K562 (cell line): ENCODE measurements around the gene PAX5.

Experiments used
- CTCF ChIP-seq, 3 experiments: IDR thresholded peaks in 2 of 3; conservative IDR thresholded peaks in 1 of 3; 2 replicates each; pipeline ENCODE4 v1.5.1; 2011 to 2012; ENCODE audit warnings: low read length in 3 of 3, mild to moderate bottlenecking in 3 of 3, control low read depth in 2 of 3, improper control_type of control experiment in 1 of 3, inconsistent platforms in 1 of 3, low read depth in 1 of 3, mixed read lengths in 1 of 3, moderate library complexity in 1 of 3; ENCODE audit not compliant: insufficient read depth in 2 of 3
- RAD21 ChIP-seq, 2 experiments: fragments of 250-450 bp in 1 of 2; fragments of 450-650 bp in 1 of 2; sonication (Bioruptor Pico) in 1 of 2; formaldehyde crosslinking in 1 of 2; IDR thresholded peaks in 1 of 2; conservative IDR thresholded peaks in 1 of 2; 2 replicates each; pipeline versions ENCODE4 v1.4.0 to v1.8.0; 2020 to 2022; ENCODE audit warnings: mild to moderate bottlenecking in 2 of 2, moderate library complexity in 1 of 2
- SRSF1 ChIP-seq: fragments of 200-400 bp; formaldehyde crosslinking; IDR thresholded peaks from 2 replicates; pipeline ENCODE4 v1.6.1; 2017; ENCODE audit warnings: mild to moderate bottlenecking, low read depth, low read length, moderate library complexity
- YY1 ChIP-seq, 3 experiments: IDR thresholded peaks; 2 replicates each; pipeline ENCODE4 v1.6.1; 2011; ENCODE audit warnings: low read length in 2 of 3, mild to moderate bottlenecking in 2 of 3, moderate library complexity in 2 of 3, borderline replicate concordance in 1 of 3, control low read depth in 1 of 3, low read depth in 1 of 3; ENCODE audit not compliant: insufficient read depth in 3 of 3, insufficient replicate concordance in 2 of 3, control insufficient read depth in 1 of 3, insufficient read length in 1 of 3; ENCODE audit errors: extremely low read depth in 1 of 3

GRCh38 chr9:36928210-36928609 lies 105.9 kb downstream of the PAX5 start:
- TF ChIP-seq RAD21 (CRISPR knock-in tag; conservative IDR thresholded peaks at IDR 0.05 in 1 of 2, IDR thresholded peaks at IDR 0.05 in 1 of 2), result no peak
- no peak for TF ChIP-seq CTCF (IDR thresholded peaks at IDR 0.05 in 2 of 3, conservative IDR thresholded peaks at IDR 0.05 in 1 of 3; ENCODE audit: insufficient read depth in 2 of 3, low read depth in 1 of 3, low read length in 3 of 3)
- TF ChIP-seq YY1 (IDR thresholded peaks at IDR 0.05; ENCODE audit: borderline replicate concordance in 1 of 3, control insufficient read depth in 1 of 3, extremely low read depth in 1 of 3, insufficient read depth in 3 of 3, insufficient read length in 1 of 3, insufficient replicate concordance in 2 of 3, low read depth in 1 of 3, low read length in 2 of 3), result no peak
- TF ChIP-seq SRSF1, result no peak
